Germinal center (tissue), 1 donor: ENCODE data around the gene FBXW10B.
"Not testable (repeated sequence)": the region's sequence is repeated elsewhere in the genome, so short reads cannot be mapped to it uniquely, and the experiment has no call there.

Source experiments
- DNase-seq: peaks from one replicate; pipeline ENCODE4 v3.0.0; 2012; ENCODE audit warnings: mixed read lengths, low spot score

FBXW10B gene

GRCh38 chr17:15630930-15631453 is 11.5 kb upstream of the FBXW10B start:
- DNase-seq: not testable (repeated sequence)

GRCh38 chr17:15629991-15630390 is 10.5 kb upstream of the FBXW10B start:
- not testable (repeated sequence) for DNase-seq

- DNase-seq: not testable (repeated sequence)
Measured at GRCh38 chr17:15623661-15624209, 4.2 kb upstream of the FBXW10B start.

- DNase-seq: not testable (repeated sequence)
Measured at GRCh38 chr17:15623255-15623654, 3.8 kb upstream of the FBXW10B start.

GRCh38 chr17:15622124-15622523 is 2.6 kb upstream of the FBXW10B start:
- DNase-seq: not testable (repeated sequence)

GRCh38 chr17:15616828-15617227 is 2.7 kb downstream of the FBXW10B start:
- DNase-seq: not testable (repeated sequence)

GRCh38 chr17:15615850-15616249 is 3.7 kb downstream of the FBXW10B start:
- DNase-seq: not testable (repeated sequence)

GRCh38 chr17:15613111-15613510 is 6.4 kb downstream of the FBXW10B start:
- DNase-seq: not testable (repeated sequence)

GRCh38 chr17:15592960-15593359 is 26.5 kb downstream of the FBXW10B start:
- not testable (repeated sequence) for DNase-seq

- not testable (repeated sequence) for DNase-seq
Measured at GRCh38 chr17:15591986-15592385, 27.5 kb downstream of the FBXW10B start.

- not testable (repeated sequence) for DNase-seq
Measured at GRCh38 chr17:15590844-15591243, 28.7 kb downstream of the FBXW10B start.

GRCh38 chr17:15589544-15590536 is 29.7 kb downstream of the FBXW10B start:
- DNase-seq: not testable (repeated sequence)

- DNase-seq: peak; percentile 30
Measured at GRCh38 chr17:15588017-15588416, 31.5 kb downstream of the FBXW10B start.

- DNase-seq: not testable (repeated sequence)
Measured at GRCh38 chr17:15583313-15583712, 36.2 kb downstream of the FBXW10B start.

GRCh38 chr17:15581462-15581861 is 38.0 kb downstream of the FBXW10B start:
- DNase-seq: not testable (repeated sequence)

- not testable (repeated sequence) for DNase-seq
Measured at GRCh38 chr17:15576848-15577247, 42.7 kb downstream of the FBXW10B start.

GRCh38 chr17:15574660-15575059 is 44.8 kb downstream of the FBXW10B start:
- not testable (repeated sequence) for DNase-seq

GRCh38 chr17:15573870-15574269 is 45.6 kb downstream of the FBXW10B start:
- DNase-seq: not testable (repeated sequence)
